Activated CD4-positive, alpha-beta T cell treated with anti-CD3 and anti-CD28 coated beads, Interleukin-2, amount 50 U/mL, for 4 hours (primary cell): Measurements from ENCODE around the gene RAB14.
"Not testable (repeated sequence)": the region's sequence is repeated elsewhere in the genome, so short reads cannot be mapped to it uniquely, and the experiment has no call there.

Source experiments
- DNase-seq, 2 experiments: peaks; one replicate each; pipeline ENCODE4 v3.0.0-alpha.2; 2020

RAB14 gene

DNA sequence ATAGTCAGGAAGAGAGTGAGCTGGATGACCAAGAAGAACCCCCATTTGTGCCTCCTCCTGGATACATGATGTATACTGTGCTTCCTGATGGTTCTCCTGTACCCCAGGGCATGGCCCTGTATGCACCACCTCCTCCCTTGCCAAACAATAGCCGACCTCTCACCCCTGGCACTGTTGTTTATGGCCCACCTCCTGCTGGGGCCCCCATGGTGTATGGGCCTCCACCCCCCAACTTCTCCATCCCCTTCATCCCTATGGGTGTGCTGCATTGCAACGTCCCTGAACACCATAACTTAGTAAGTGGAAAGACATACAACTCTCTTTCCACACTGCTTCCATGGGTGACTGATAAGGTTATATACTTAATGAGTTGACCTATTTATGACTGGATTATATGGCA is 51.5 kb downstream of the RAB14 start:
- no peak for DNase-seq

GRCh38 chr9:121144482-121144881 is 57.2 kb downstream of the RAB14 start:
- no peak for DNase-seq

- no peak for DNase-seq
Observed at GRCh38 chr9:121143771-121144170, 57.9 kb downstream of the RAB14 start.

DNA sequence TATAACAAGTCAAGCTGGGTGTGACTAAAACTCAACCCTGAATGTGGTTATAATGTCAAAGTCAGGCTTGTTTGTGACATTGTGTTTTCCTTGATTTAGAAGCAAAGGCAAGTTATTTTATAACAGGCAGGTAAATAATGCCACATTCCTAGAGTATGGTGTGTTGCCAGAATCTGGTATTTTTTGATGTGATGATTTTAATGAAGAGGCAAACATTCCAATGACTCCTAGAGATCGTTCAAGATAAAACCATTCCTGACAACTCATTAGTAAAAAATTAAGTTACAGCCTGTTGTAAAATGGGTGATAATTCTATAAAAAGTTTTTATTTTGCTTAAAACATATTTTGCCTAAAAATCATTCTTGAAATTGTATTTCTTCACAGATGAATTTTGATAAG is 60.0 kb downstream of the RAB14 start:
- DNase-seq = no peak

DNA sequence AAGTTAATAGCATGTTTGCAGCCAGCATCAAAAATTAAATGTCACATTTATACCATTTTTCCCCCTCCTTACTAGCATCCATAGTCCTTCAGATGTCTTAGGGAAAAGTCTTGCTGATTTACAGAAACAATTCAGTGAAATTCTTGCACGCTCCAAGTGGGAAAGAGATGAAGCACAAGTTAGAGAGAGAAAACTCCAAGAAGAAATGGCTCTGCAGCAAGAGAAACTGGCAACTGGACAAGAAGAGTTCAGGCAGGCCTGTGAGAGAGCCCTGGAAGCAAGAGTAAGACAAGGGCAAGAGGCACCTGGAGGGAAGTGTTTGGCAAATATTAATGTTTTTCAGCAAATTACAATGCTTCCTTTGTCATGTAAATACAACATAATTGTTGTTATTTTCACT is 60.4 kb downstream of the RAB14 start:
- DNase-seq = no peak

DNA sequence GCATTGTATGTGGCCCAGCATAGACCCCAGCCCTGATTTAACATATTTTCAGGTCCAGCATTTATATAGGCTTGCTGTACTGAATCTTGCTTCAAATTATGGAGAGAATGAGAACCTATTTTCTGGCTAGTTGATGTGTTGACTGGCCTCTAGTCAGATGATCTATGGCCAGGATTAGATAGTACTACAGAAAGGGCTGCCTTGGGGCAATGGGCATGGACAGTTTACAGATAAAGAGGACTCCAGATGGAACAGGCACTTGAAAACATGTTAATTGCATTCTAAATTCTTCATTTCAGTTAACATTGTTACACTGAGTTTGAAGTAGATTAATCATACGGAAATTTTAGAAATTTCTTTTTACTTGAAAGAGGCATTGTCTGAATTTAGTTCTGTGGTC is 61.5 kb downstream of the RAB14 start:
- DNase-seq = no peak

GRCh38 chr9:121138973-121139372 is 62.7 kb downstream of the RAB14 start:
- DNase-seq = no peak

DNA sequence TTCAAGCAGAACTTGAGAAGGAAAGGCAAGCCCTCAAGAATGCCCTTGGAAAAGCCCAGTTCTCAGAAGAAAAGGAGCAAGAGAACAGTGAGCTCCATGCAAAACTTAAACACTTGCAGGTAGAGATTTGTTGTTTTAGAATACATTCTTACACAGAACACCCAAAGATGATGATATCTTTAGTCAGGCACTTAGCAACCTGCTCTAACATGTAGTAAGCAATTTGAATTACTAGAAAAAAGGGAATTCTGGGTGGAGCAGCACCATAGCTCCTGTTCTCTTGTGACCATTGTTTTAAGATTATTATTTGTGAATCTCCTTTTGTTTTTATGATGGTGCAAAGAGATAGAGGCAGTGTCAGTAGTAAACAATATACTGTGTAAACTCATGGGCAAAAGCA is 63.1 kb downstream of the RAB14 start:
- DNase-seq = no peak

DNA sequence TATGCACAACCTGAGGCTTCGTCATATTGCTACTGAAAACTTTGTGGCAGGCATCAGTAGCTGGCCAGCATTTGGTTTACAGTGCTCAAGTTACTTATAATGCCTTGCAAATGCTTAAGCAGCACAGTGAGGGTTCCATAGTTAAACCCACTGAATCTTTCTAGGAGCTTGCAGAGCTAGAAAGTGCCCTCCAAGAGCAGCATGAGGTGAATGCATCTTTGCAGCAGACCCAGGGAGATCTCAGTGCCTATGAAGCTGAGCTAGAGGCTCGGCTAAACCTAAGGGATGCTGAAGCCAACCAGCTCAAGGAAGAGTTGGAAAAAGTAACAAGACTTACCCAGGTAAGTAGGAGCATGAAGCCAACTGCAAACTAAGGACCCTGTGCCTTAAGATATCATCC is 66.0 kb downstream of the RAB14 start:
- no peak for DNase-seq

GRCh38 chr9:121133104-121133816 is 68.4 kb downstream of the RAB14 start:
- peak; percentile 57 to 60 for DNase-seq

GRCh38 chr9:121129384-121129783 is 72.3 kb downstream of the RAB14 start:
- not testable (repeated sequence) for DNase-seq
